Panc1 (cell line): ENCODE measurements around the gene KNCN.

Source experiments
- POLR2AphosphoS5 ChIP-seq: IDR thresholded peaks from 2 replicates; pipeline ENCODE4 v1.6.1; 2012; ENCODE audit warnings: mild to moderate bottlenecking, low read depth, low read length, moderate library complexity
- SIN3A ChIP-seq: IDR thresholded peaks from 2 replicates; pipeline ENCODE4 v1.6.1; 2012; ENCODE audit warnings: low read depth, mild to moderate bottlenecking, low read length, moderate library complexity, borderline replicate concordance; ENCODE audit not compliant: insufficient read depth
- TF ChIP-seq, protein P1 (sequence below), 2 experiments: IDR thresholded peaks; 2 replicates each; pipeline ENCODE4 v1.6.1; 2011 to 2012; ENCODE audit warnings: low read depth in 2 of 2, control low read depth in 1 of 2, low read length in 1 of 2, mild to moderate bottlenecking in 1 of 2, moderate library complexity in 1 of 2; ENCODE audit not compliant: insufficient read depth in 1 of 2
- TF ChIP-seq, protein P2 (sequence below): fragments of 450-650 bp; IDR thresholded peaks from 2 replicates; pipeline ENCODE4 v1.5.1; 2017; ENCODE audit warnings: mild to moderate bottlenecking

DNA sequence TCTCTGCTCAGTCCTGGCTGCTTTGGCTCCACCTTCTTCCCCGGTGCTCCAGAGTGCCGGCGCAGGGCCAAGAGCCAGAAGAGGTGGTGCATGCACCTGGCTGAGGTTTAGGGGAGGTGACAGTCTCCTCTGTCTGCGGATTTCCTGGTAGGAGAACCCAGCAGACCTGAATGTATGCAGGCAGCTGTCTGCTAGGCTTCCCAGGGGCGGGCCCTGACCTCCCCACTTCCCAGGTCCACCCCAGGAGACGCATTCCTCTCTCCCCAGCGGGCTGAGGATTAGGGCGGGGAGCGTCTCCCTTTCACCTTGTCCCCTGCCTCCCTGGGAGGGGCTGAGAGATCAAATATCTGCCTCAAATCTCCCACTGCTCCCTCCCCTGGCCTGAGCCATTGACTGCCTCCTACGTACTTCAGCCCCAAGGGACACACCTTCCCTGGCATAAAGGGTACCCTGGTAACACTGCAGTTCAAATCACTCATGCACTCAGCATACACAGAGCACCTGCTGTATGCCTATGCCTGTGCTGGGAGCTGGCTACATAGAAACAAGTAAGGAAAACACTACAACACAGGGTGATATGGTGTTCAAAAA is 34.3 kb downstream of the KNCN start:
- TF ChIP-seq POLR2AphosphoS5 = no peak
- TF ChIP-seq, protein P1, sequence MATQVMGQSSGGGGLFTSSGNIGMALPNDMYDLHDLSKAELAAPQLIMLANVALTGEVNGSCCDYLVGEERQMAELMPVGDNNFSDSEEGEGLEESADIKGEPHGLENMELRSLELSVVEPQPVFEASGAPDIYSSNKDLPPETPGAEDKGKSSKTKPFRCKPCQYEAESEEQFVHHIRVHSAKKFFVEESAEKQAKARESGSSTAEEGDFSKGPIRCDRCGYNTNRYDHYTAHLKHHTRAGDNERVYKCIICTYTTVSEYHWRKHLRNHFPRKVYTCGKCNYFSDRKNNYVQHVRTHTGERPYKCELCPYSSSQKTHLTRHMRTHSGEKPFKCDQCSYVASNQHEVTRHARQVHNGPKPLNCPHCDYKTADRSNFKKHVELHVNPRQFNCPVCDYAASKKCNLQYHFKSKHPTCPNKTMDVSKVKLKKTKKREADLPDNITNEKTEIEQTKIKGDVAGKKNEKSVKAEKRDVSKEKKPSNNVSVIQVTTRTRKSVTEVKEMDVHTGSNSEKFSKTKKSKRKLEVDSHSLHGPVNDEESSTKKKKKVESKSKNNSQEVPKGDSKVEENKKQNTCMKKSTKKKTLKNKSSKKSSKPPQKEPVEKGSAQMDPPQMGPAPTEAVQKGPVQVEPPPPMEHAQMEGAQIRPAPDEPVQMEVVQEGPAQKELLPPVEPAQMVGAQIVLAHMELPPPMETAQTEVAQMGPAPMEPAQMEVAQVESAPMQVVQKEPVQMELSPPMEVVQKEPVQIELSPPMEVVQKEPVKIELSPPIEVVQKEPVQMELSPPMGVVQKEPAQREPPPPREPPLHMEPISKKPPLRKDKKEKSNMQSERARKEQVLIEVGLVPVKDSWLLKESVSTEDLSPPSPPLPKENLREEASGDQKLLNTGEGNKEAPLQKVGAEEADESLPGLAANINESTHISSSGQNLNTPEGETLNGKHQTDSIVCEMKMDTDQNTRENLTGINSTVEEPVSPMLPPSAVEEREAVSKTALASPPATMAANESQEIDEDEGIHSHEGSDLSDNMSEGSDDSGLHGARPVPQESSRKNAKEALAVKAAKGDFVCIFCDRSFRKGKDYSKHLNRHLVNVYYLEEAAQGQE (IDR thresholded peaks at IDR 0.05; ENCODE audit: insufficient read depth in 1 of 2, low read depth in 2 of 2, low read length in 1 of 2) = no peak
- TF ChIP-seq, protein P2, sequence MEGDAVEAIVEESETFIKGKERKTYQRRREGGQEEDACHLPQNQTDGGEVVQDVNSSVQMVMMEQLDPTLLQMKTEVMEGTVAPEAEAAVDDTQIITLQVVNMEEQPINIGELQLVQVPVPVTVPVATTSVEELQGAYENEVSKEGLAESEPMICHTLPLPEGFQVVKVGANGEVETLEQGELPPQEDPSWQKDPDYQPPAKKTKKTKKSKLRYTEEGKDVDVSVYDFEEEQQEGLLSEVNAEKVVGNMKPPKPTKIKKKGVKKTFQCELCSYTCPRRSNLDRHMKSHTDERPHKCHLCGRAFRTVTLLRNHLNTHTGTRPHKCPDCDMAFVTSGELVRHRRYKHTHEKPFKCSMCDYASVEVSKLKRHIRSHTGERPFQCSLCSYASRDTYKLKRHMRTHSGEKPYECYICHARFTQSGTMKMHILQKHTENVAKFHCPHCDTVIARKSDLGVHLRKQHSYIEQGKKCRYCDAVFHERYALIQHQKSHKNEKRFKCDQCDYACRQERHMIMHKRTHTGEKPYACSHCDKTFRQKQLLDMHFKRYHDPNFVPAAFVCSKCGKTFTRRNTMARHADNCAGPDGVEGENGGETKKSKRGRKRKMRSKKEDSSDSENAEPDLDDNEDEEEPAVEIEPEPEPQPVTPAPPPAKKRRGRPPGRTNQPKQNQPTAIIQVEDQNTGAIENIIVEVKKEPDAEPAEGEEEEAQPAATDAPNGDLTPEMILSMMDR = no peak
- TF ChIP-seq SIN3A = no peak
